ENCODE data around the gene SLC1A3. TPM values are rescaled to one million over a fixed set of nuclear protein-coding genes. Genes with fewer than 3 reads are reported as not detected.

The SLC1A3 gene
- total and polyA plus RNA-seq, 2 donors from 2014 or later, result 1.1 to 27.8 TPM

DNA sequence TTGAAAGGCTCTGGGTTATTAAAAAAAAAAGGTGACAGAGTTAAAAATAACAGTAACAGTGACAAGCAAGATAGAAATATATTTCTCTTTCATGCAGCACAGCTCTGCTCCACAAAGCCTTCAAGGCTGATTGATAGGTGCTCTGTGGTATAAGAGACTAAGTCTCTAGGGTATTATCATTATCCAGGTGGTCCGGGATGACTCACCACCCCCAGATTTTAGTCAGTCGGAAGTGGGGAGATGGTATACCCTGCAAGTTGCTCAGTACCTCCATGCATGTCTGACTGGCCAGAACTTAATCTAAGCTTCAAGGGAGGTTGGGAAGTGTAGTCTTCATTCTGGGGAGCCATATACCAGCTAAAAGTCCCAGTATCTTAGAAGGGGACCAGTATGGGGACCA is 76.1 kb downstream of the SLC1A3 start:
- Histone ChIP-seq H3K9ac (ENCODE audit: low read length in 3 of 3) (no peak overlapping the region), H3K9me3 (ENCODE audit: control insufficient read depth in 2 of 3, insufficient read depth in 1 of 3, low read length in 3 of 3) (no peaks in the 10 kb centered on the region), H3K4me3 (ENCODE audit: low read length in 3 of 3) (no peak overlapping the region), H3K4me1 (ENCODE audit: control insufficient read depth in 2 of 3, insufficient read depth in 2 of 3, low read depth in 1 of 3, low read length in 3 of 3) (no peaks in the 10 kb centered on the region), H3K36me3 (ENCODE audit: control insufficient read depth in 2 of 3, insufficient read depth in 3 of 3, low read length in 3 of 3) (no peaks in the 10 kb centered on the region), H3K27me3 (ENCODE audit: control insufficient read depth, insufficient read depth, low read length) (no peaks in the 10 kb centered on the region), H3K27ac (ENCODE audit: low read depth in 2 of 2, low read length in 2 of 2) (no peak overlapping the region)
- intact Hi-C loops (cut with DNase I), result no loop called here
- DNase-seq, result no peak
- TF ChIP-seq, protein P1, sequence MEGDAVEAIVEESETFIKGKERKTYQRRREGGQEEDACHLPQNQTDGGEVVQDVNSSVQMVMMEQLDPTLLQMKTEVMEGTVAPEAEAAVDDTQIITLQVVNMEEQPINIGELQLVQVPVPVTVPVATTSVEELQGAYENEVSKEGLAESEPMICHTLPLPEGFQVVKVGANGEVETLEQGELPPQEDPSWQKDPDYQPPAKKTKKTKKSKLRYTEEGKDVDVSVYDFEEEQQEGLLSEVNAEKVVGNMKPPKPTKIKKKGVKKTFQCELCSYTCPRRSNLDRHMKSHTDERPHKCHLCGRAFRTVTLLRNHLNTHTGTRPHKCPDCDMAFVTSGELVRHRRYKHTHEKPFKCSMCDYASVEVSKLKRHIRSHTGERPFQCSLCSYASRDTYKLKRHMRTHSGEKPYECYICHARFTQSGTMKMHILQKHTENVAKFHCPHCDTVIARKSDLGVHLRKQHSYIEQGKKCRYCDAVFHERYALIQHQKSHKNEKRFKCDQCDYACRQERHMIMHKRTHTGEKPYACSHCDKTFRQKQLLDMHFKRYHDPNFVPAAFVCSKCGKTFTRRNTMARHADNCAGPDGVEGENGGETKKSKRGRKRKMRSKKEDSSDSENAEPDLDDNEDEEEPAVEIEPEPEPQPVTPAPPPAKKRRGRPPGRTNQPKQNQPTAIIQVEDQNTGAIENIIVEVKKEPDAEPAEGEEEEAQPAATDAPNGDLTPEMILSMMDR (IDR thresholded peaks at IDR 0.05; ENCODE audit: borderline replicate concordance, extremely low read depth, insufficient read depth), result no peak
- FAIRE-seq, result no peak

DNA sequence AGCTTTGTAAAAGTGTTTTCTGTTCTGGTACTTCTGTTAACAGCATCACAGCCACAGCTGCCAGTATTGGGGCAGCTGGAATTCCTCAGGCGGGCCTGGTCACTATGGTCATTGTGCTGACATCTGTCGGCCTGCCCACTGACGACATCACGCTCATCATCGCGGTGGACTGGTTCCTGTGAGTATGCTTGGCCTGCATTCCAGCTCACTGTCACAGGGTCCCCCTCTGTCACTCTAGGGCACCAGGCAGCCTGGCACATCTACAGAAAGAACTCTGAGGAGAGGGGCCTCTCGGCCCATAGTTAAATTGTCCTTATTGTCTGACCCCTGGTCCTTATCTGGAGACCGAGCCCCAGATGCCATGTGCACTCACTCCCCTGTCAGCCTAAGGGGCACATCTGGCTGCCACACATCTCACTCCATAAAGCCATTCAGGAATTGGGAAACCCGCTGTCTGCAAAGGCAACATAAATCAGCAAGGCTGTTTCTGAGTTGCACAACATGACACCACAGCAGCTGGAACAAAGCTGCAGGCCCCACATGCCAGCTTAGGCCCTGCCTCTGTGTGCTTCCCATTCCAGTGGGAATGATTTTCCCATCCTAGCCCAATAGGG is 77.5 kb downstream of the SLC1A3 start:
- DNase-seq (peak; percentile 54 to 74 (median 57)), FAIRE-seq (no peak)
- Histone ChIP-seq H3K9me3 (ENCODE audit: control insufficient read depth in 2 of 3, insufficient read depth in 1 of 3, low read length in 3 of 3) (no peaks in the 10 kb centered on the region), H3K9ac (ENCODE audit: low read length in 3 of 3) (no peak overlapping the region), H3K27me3 (ENCODE audit: control insufficient read depth, insufficient read depth, low read length) (no peaks in the 10 kb centered on the region), H3K36me3 (ENCODE audit: control insufficient read depth in 2 of 3, insufficient read depth in 3 of 3, low read length in 3 of 3) (no peaks in the 10 kb centered on the region), H3K27ac (ENCODE audit: low read depth in 2 of 2, low read length in 2 of 2) (no peak overlapping the region), H3K4me3 (ENCODE audit: low read length in 3 of 3) (no peak overlapping the region), H3K4me1 (ENCODE audit: control insufficient read depth in 2 of 3, insufficient read depth in 2 of 3, low read depth in 1 of 3, low read length in 3 of 3) (no peaks in the 10 kb centered on the region)
- TF ChIP-seq, protein P1 (IDR thresholded peaks at IDR 0.05; ENCODE audit: borderline replicate concordance, extremely low read depth, insufficient read depth), result no peak
- intact Hi-C loops (cut with DNase I), result no loop called here

DNA sequence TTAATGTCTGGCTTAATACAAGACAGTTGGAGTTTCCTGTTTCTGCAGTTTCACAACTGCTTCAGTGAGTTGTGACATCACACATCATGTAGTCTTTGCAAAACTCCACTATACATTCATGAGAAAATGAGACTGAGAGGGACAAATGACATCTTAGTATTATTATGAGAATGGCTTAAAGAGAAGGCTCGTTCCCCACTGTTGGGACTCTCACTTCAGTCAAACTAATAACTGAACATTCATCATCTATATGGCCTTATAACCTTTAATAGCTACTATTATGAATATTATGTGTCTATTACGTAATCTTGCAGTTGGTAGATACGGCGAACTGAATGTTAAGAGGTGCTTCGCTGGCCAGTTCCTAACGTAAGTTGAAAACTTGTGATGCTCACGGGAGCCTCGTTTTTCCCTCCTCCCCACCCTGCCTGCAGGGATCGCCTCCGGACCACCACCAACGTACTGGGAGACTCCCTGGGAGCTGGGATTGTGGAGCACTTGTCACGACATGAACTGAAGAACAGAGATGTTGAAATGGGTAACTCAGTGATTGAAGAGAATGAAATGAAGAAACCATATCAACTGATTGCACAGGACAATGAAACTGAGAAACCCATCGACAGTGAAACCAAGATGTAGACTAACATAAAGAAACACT is 79.4 kb downstream of the SLC1A3 start:
- no peak overlapping the region for H3K27ac ChIP-seq (ENCODE audit: low read depth in 2 of 2, low read length in 2 of 2)
- H3K9ac ChIP-seq (ENCODE audit: low read length in 3 of 3), result no peak overlapping the region
- H3K36me3 ChIP-seq (ENCODE audit: control insufficient read depth in 2 of 3, insufficient read depth in 3 of 3, low read length in 3 of 3), result no peaks in the 10 kb centered on the region
- no peaks in the 10 kb centered on the region for H3K27me3 ChIP-seq (ENCODE audit: control insufficient read depth, insufficient read depth, low read length)
- H3K4me1 ChIP-seq (ENCODE audit: control insufficient read depth in 2 of 3, insufficient read depth in 2 of 3, low read depth in 1 of 3, low read length in 3 of 3), result peaks cover 0 to 8% (median 0%) of the 10 kb centered on the region in 3 donors
- intact Hi-C loops (cut with DNase I), result no loop called here
- no peak overlapping the region for H3K4me3 ChIP-seq (ENCODE audit: low read length in 3 of 3)
- DNase-seq (no peak), FAIRE-seq (no peak)
- no peaks in the 10 kb centered on the region for H3K9me3 ChIP-seq (ENCODE audit: control insufficient read depth in 2 of 3, insufficient read depth in 1 of 3, low read length in 3 of 3)
- TF ChIP-seq, protein P1 (IDR thresholded peaks at IDR 0.05; ENCODE audit: borderline replicate concordance, extremely low read depth, insufficient read depth), result no peak
